Caco-2 (cell line): ENCODE results near the gene VAC14. TPM values are rescaled to one million over a fixed set of nuclear protein-coding genes. Genes with fewer than 3 reads are reported as not detected.
A peak's percentile ranks its signal among the peaks of the same experiment; 100 is the strongest.

Experiments
- BruUV-seq: library from RNA; stranded (reverse); fragments of 400-500 nt; replicated peaks from 2 replicates; lab custom pipeline; 2021; lab: Mats Ljungman, UMichigan
- CTCF ChIA-PET: fragments of 300-600 bp; sonication (Branson Sonifier 250); formaldehyde crosslinking; loops from one replicate; lab custom pipeline; 2022; ENCODE audit warnings: antibody characterized with exemption; lab: Charles Lee
- POLR2A ChIA-PET: fragments of 300-600 bp; sonication (Branson Sonifier 250); formaldehyde crosslinking; loops from one replicate; lab custom pipeline; 2022; ENCODE audit warnings: antibody characterized with exemption; lab: Charles Lee
- DNase-seq, 2 experiments: peaks; one replicate each; pipeline versions ENCODE4 v3.0.0 to v3.0.0-alpha.2; 2020 to 2022
- H3K27me3 ChIP-seq: replicated peaks from 2 replicates; pipeline ENCODE4 v1.6.0; 2011; ENCODE audit warnings: low read length; ENCODE audit not compliant: control insufficient read depth, insufficient read depth
- H3K36me3 ChIP-seq: 2 replicates; pipeline ENCODE4 v1.5.1; 2011; ENCODE audit warnings: low read length; ENCODE audit not compliant: control insufficient read depth, insufficient read depth
- H3K4me1 ChIP-seq: fragments of 250-450 bp; sonication (Bioruptor Pico); 2 replicates; pipeline ENCODE4 v1.5.1; 2020; ENCODE audit warnings: mild to moderate bottlenecking
- H3K4me3 ChIP-seq: 2 replicates; pipeline ENCODE4 v1.5.1; 2011; ENCODE audit warnings: low read depth, mild to moderate bottlenecking, control low read depth, low read length
- H3K9me3 ChIP-seq: fragments of 250-450 bp; sonication (Bioruptor Pico); 2 replicates; pipeline ENCODE4 v1.5.1; 2020; ENCODE audit warnings: mild to moderate bottlenecking, moderate library complexity
- H3K27ac Mint-ChIP-seq: one replicate; pipeline ENCODE4 v1.8.0; 2022; ENCODE audit warnings: mixed read lengths; ENCODE audit not compliant: unreplicated experiment
- H3K27me3 Mint-ChIP-seq: one replicate; pipeline ENCODE4 v1.8.0; 2022; ENCODE audit warnings: mixed read lengths; ENCODE audit not compliant: insufficient read depth, unreplicated experiment
- H3K36me3 Mint-ChIP-seq: one replicate; pipeline ENCODE4 v1.8.0; 2022; ENCODE audit warnings: mild to moderate bottlenecking, mixed read lengths; ENCODE audit not compliant: insufficient read depth, unreplicated experiment
- H3K4me1 Mint-ChIP-seq: one replicate; pipeline ENCODE4 v1.8.0; 2022; ENCODE audit warnings: low read depth, mixed read lengths; ENCODE audit not compliant: unreplicated experiment
- H3K4me3 Mint-ChIP-seq: one replicate; pipeline ENCODE4 v1.8.0; 2022; ENCODE audit warnings: mild to moderate bottlenecking, moderate library complexity, mixed read lengths; ENCODE audit not compliant: unreplicated experiment
- H3K9me3 Mint-ChIP-seq: one replicate; pipeline ENCODE4 v1.8.0; 2022; ENCODE audit warnings: mixed read lengths; ENCODE audit not compliant: unreplicated experiment
- CTCF ChIP-seq, 2 experiments: fragments of 200-600 bp in 1 of 2; IDR thresholded peaks; 1 replicate in 1 of 2; 2 replicates in 1 of 2; pipeline versions ENCODE4 v1.5.1 to v1.8.0; 2011 to 2022; ENCODE audit warnings: antibody characterized with exemption in 1 of 2, control low read depth in 1 of 2, inconsistent platforms in 1 of 2, low read depth in 1 of 2, low read length in 1 of 2, mild to moderate bottlenecking in 1 of 2, moderate library complexity in 1 of 2; ENCODE audit not compliant: insufficient read depth in 1 of 2, severe bottlenecking in 1 of 2, unreplicated experiment in 1 of 2
- intact Hi-C: fragments of 100-400 bp; cut with micrococcal nuclease; formaldehyde crosslinking; loops from one replicate; pipeline ENCODE4 v1.10.0; 2022; ENCODE audit not compliant: unreplicated experiment
- total RNA-seq: library from RNA; stranded (reverse); gene quantifications from 2 replicates; pipeline ENCODE4 v1.2.3, GENCODE V29; 2022

The VAC14 gene
- total RNA-seq, 1 experiment from 2014 or later = 63.5 TPM

- no peak overlapping the region for H3K4me3 ChIP-seq
- no peaks in the 10 kb centered on the region for H3K4me1 ChIP-seq
- no peaks in the 10 kb centered on the region for H3K27me3 ChIP-seq
- TF ChIP-seq CTCF (IDR thresholded peaks at IDR 0.05; ENCODE audit: insufficient read depth in 1 of 2, low read depth in 1 of 2, low read length in 1 of 2, severe bottlenecking in 1 of 2, unreplicated experiment in 1 of 2) = no peak
- no peaks in the 10 kb centered on the region for H3K9me3 Mint-ChIP-seq
- H3K27me3 Mint-ChIP-seq = no peaks in the 10 kb centered on the region
- ChIA-PET CTCF (interaction anchor here (0.6 kb wide), 1 partner anchor 13 kb away, joined by 5 read pairs; no protein-coding TSS in a partner anchor), POLR2A (no interaction called here)
- peak overlapping the region; percentile 93 for H3K27ac Mint-ChIP-seq
- H3K9me3 ChIP-seq = peaks cover 3% of the 10 kb centered on the region; the same call in 1 of the 2 replicates
- H3K4me1 Mint-ChIP-seq = peaks cover 10% of the 10 kb centered on the region
- no TSS peak for BruUV-seq
- peak overlapping the region; percentile 49 for H3K4me3 Mint-ChIP-seq
- peak; percentile 78 to 82 for DNase-seq
- intact Hi-C loops = no loop called here
- H3K36me3 ChIP-seq = peaks cover 13% of the 10 kb centered on the region; the same call in 1 of the 2 replicates
- peaks cover 69% of the 10 kb centered on the region for H3K36me3 Mint-ChIP-seq
Measured at GRCh38 chr16:70778901-70779309, 22.1 kb downstream of the VAC14 start.

GRCh38 chr16:70777973-70778406 lies 23.0 kb downstream of the VAC14 start:
- Mint-ChIP-seq H3K36me3 (peaks cover 65% of the 10 kb centered on the region), H3K27ac (no peak overlapping the region), H3K4me3 (no peak overlapping the region), H3K4me1 (peaks cover 10% of the 10 kb centered on the region), H3K9me3 (no peaks in the 10 kb centered on the region), H3K27me3 (no peaks in the 10 kb centered on the region)
- H3K36me3 ChIP-seq = peaks cover 11% of the 10 kb centered on the region; the same call in 1 of the 2 replicates
- CTCF ChIA-PET = no interaction called here
- BruUV-seq = no TSS peak
- H3K4me1 ChIP-seq = no peaks in the 10 kb centered on the region
- TF ChIP-seq CTCF (IDR thresholded peaks at IDR 0.05; ENCODE audit: insufficient read depth in 1 of 2, low read depth in 1 of 2, low read length in 1 of 2, severe bottlenecking in 1 of 2, unreplicated experiment in 1 of 2) = no peak
- H3K27me3 ChIP-seq = no peaks in the 10 kb centered on the region
- no peak for DNase-seq
- H3K9me3 ChIP-seq = peaks cover 3% of the 10 kb centered on the region; the same call in 1 of the 2 replicates
- intact Hi-C loops = no loop called here
- POLR2A ChIA-PET = no interaction called here
- H3K4me3 ChIP-seq = no peak overlapping the region

GRCh38 chr16:70777496-70777895 lies 23.5 kb downstream of the VAC14 start:
- DNase-seq = no peak
- Mint-ChIP-seq H3K27ac (no peak overlapping the region), H3K36me3 (peaks cover 65% of the 10 kb centered on the region), H3K9me3 (no peaks in the 10 kb centered on the region), H3K4me1 (peaks cover 10% of the 10 kb centered on the region), H3K27me3 (no peaks in the 10 kb centered on the region), H3K4me3 (no peak overlapping the region)
- no peak for TF ChIP-seq CTCF (IDR thresholded peaks at IDR 0.05; ENCODE audit: insufficient read depth in 1 of 2, low read depth in 1 of 2, low read length in 1 of 2, severe bottlenecking in 1 of 2, unreplicated experiment in 1 of 2)
- H3K9me3 ChIP-seq = peaks cover 3% of the 10 kb centered on the region; the same call in 1 of the 2 replicates
- POLR2A ChIA-PET = interaction anchor here (0.6 kb wide), 1 partner anchor 52 kb away, joined by 3 read pairs; no protein-coding TSS in a partner anchor
- CTCF ChIA-PET = no interaction called here
- no TSS peak for BruUV-seq
- no peaks in the 10 kb centered on the region for H3K27me3 ChIP-seq
- no peaks in the 10 kb centered on the region for H3K4me1 ChIP-seq
- peaks cover 8% of the 10 kb centered on the region; the same call in 1 of the 2 replicates for H3K36me3 ChIP-seq
- no peak overlapping the region for H3K4me3 ChIP-seq
- intact Hi-C loops = no loop called here
